Midbrain (tissue), 1 donor: Measurements from ENCODE around the gene PLG.
"Not testable (repeated sequence)": the region's sequence is repeated elsewhere in the genome, so short reads cannot be mapped to it uniquely, and the experiment has no call there.

Experiments used
- DNase-seq: peaks from one replicate; lab custom pipeline; 2025; lab: John Stamatoyannopoulos, UW

The PLG gene

GRCh38 chr6:160775792-160776580 lies 73.9 kb downstream of the PLG start:
- DNase-seq: no peak

GRCh38 chr6:160779095-160779494 lies 77.1 kb downstream of the PLG start:
- not testable (repeated sequence) for DNase-seq

- DNase-seq: not testable (repeated sequence)
Observed at GRCh38 chr6:160780656-160781055, 78.6 kb downstream of the PLG start.

GRCh38 chr6:160781298-160781697 lies 79.3 kb downstream of the PLG start:
- no peak for DNase-seq

GRCh38 chr6:160782228-160782627 lies 80.2 kb downstream of the PLG start:
- no peak for DNase-seq

GRCh38 chr6:160783741-160784140 lies 81.7 kb downstream of the PLG start:
- no peak for DNase-seq

GRCh38 chr6:160788126-160788525 lies 86.1 kb downstream of the PLG start:
- not testable (repeated sequence) for DNase-seq

GRCh38 chr6:160788806-160789205 lies 86.8 kb downstream of the PLG start:
- DNase-seq: no peak

GRCh38 chr6:160789263-160790027 lies 87.4 kb downstream of the PLG start:
- DNase-seq: no peak

GRCh38 chr6:160790028-160790792 lies 88.2 kb downstream of the PLG start:
- DNase-seq: no peak

GRCh38 chr6:160791459-160791858 lies 89.4 kb downstream of the PLG start:
- DNase-seq: no peak

GRCh38 chr6:160791981-160792418 lies 90.0 kb downstream of the PLG start:
- DNase-seq: no peak

GRCh38 chr6:160792708-160793107 lies 90.7 kb downstream of the PLG start:
- no peak for DNase-seq

- DNase-seq: no peak
Observed at GRCh38 chr6:160793652-160794051, 91.6 kb downstream of the PLG start.

- DNase-seq: no peak
Observed at GRCh38 chr6:160795721-160796120, 93.7 kb downstream of the PLG start.

- DNase-seq: no peak
Observed at GRCh38 chr6:160798625-160799024, 96.6 kb downstream of the PLG start.

GRCh38 chr6:160799801-160800506 lies 97.9 kb downstream of the PLG start:
- no peak for DNase-seq

- DNase-seq: no peak
Observed at GRCh38 chr6:160801418-160801817, 99.4 kb downstream of the PLG start.

GRCh38 chr6:160802049-160802448 lies 100.0 kb downstream of the PLG start:
- not testable (repeated sequence) for DNase-seq
